ENCODE data around the gene ACOT7.

DNA sequence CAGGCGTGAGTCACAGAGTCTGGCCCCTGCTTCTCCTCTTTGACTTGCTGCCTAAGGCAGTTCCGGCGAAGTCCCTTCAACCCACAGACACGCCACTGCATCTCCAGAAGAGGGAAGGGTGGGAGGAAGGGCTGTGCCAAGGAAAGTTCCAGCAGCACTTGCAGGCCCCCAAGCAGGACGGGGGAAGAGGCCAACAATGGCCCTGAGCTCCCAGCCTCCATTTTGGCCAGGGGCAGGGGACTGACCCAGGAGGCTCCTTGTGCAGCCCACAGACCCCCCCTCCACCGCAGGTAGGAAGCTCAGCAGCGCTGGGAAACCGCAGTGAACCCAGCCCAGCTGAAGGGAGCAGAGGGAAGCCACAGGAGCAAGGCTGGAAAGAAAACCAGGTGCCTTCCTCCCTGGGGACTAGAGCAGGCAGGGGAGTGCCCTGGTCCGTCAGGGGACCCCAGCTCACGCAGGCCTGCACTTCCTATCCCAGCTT lies 35.4 kb downstream of the ACOT7 start:
- TF ChIP-seq POLR2A (IDR thresholded peaks at IDR 0.05) (no peak), POLR2AphosphoS5 (IDR thresholded peaks at IDR 0.05) (no peak)
- TF ChIP-seq, protein P1, sequence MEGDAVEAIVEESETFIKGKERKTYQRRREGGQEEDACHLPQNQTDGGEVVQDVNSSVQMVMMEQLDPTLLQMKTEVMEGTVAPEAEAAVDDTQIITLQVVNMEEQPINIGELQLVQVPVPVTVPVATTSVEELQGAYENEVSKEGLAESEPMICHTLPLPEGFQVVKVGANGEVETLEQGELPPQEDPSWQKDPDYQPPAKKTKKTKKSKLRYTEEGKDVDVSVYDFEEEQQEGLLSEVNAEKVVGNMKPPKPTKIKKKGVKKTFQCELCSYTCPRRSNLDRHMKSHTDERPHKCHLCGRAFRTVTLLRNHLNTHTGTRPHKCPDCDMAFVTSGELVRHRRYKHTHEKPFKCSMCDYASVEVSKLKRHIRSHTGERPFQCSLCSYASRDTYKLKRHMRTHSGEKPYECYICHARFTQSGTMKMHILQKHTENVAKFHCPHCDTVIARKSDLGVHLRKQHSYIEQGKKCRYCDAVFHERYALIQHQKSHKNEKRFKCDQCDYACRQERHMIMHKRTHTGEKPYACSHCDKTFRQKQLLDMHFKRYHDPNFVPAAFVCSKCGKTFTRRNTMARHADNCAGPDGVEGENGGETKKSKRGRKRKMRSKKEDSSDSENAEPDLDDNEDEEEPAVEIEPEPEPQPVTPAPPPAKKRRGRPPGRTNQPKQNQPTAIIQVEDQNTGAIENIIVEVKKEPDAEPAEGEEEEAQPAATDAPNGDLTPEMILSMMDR (IDR thresholded peaks at IDR 0.05): no peak

Measured in breast epithelium (tissue), 3 donors.